Neuron (in vitro differentiated cells): ENCODE results near the gene EPHB3.
A peak's percentile ranks its signal among the peaks of the same experiment; 100 is the strongest.

ENCODE experiments used
- H2AFZ ChIP-seq: one replicate; pipeline ENCODE4 v1.6.1; 2013; ENCODE audit warnings: low read depth, mild to moderate bottlenecking, inconsistent platforms, low read length, moderate library complexity
- H3K27me3 ChIP-seq: one replicate; pipeline ENCODE4 v1.6.1; 2013; ENCODE audit warnings: low read length; ENCODE audit not compliant: insufficient read depth
- H3K36me3 ChIP-seq: one replicate; pipeline ENCODE4 v1.6.1; 2013; ENCODE audit warnings: low read length; ENCODE audit not compliant: insufficient read depth
- H3K4me1 ChIP-seq: one replicate; pipeline ENCODE4 v1.6.1; 2013; ENCODE audit warnings: low read length; ENCODE audit not compliant: insufficient read depth
- H3K4me3 ChIP-seq: 2 replicates; pipeline ENCODE4 v1.5.1; 2013; ENCODE audit warnings: mild to moderate bottlenecking, low read length, moderate library complexity
- H3K9me3 ChIP-seq: one replicate; pipeline ENCODE4 v1.6.1; 2013; ENCODE audit warnings: low read length

EPHB3 gene

GRCh38 chr3:184551614-184552256 is 9.8 kb upstream of the EPHB3 start:
- Histone ChIP-seq H3K4me1 (no peaks in the 10 kb centered on the region), H3K36me3 (no peaks in the 10 kb centered on the region), H3K27me3 (peaks cover 21% of the 10 kb centered on the region), H3K4me3 (no peak overlapping the region), H3K9me3 (no peaks in the 10 kb centered on the region), H2AFZ (no peak overlapping the region)

GRCh38 chr3:184552296-184552695 is 9.3 kb upstream of the EPHB3 start:
- Histone ChIP-seq H3K4me1 (no peaks in the 10 kb centered on the region), H3K27me3 (peaks cover 24% of the 10 kb centered on the region), H3K36me3 (no peaks in the 10 kb centered on the region), H3K9me3 (no peaks in the 10 kb centered on the region), H2AFZ (no peak overlapping the region), H3K4me3 (no peak overlapping the region)

- no peak overlapping the region for H3K4me3 ChIP-seq
- no peaks in the 10 kb centered on the region for H3K9me3 ChIP-seq
- peaks cover 29% of the 10 kb centered on the region for H3K27me3 ChIP-seq
- H2AFZ ChIP-seq, result no peak overlapping the region
- no peaks in the 10 kb centered on the region for H3K4me1 ChIP-seq
- no peaks in the 10 kb centered on the region for H3K36me3 ChIP-seq
Observed at GRCh38 chr3:184552863-184553262, 8.7 kb upstream of the EPHB3 start.

- peaks cover 29% of the 10 kb centered on the region for H3K27me3 ChIP-seq
- no peak overlapping the region for H2AFZ ChIP-seq
- no peaks in the 10 kb centered on the region for H3K4me1 ChIP-seq
- no peaks in the 10 kb centered on the region for H3K36me3 ChIP-seq
- no peaks in the 10 kb centered on the region for H3K9me3 ChIP-seq
- H3K4me3 ChIP-seq, result no peak overlapping the region
Observed at GRCh38 chr3:184553385-184553784, 8.2 kb upstream of the EPHB3 start.

GRCh38 chr3:184554461-184554860 is 7.1 kb upstream of the EPHB3 start:
- Histone ChIP-seq H3K4me1 (no peaks in the 10 kb centered on the region), H3K4me3 (no peak overlapping the region), H3K36me3 (no peaks in the 10 kb centered on the region), H3K27me3 (peaks cover 39% of the 10 kb centered on the region), H2AFZ (no peak overlapping the region), H3K9me3 (no peaks in the 10 kb centered on the region)

GRCh38 chr3:184556582-184557347 is 4.8 kb upstream of the EPHB3 start:
- peaks cover 7% of the 10 kb centered on the region for H3K4me1 ChIP-seq
- H3K36me3 ChIP-seq, result no peaks in the 10 kb centered on the region
- no peak overlapping the region for H3K4me3 ChIP-seq
- no peaks in the 10 kb centered on the region for H3K9me3 ChIP-seq
- peaks cover 44% of the 10 kb centered on the region for H3K27me3 ChIP-seq
- no peak overlapping the region for H2AFZ ChIP-seq

- H2AFZ ChIP-seq, result no peak overlapping the region
- H3K4me1 ChIP-seq, result peaks cover 7% of the 10 kb centered on the region
- H3K4me3 ChIP-seq, result no peak overlapping the region
- peaks cover 37% of the 10 kb centered on the region for H3K27me3 ChIP-seq
- H3K36me3 ChIP-seq, result no peaks in the 10 kb centered on the region
- H3K9me3 ChIP-seq, result no peaks in the 10 kb centered on the region
Observed at GRCh38 chr3:184557348-184557950, 4.1 kb upstream of the EPHB3 start.

GRCh38 chr3:184558726-184559125 is 2.9 kb upstream of the EPHB3 start:
- Histone ChIP-seq H3K4me1 (peaks cover 17% of the 10 kb centered on the region), H3K4me3 (no peak overlapping the region), H3K36me3 (no peaks in the 10 kb centered on the region), H3K27me3 (peaks cover 36% of the 10 kb centered on the region), H3K9me3 (no peaks in the 10 kb centered on the region), H2AFZ (no peak overlapping the region)

GRCh38 chr3:184559336-184559735 is 2.2 kb upstream of the EPHB3 start:
- peaks cover 23% of the 10 kb centered on the region for H3K4me1 ChIP-seq
- H3K9me3 ChIP-seq, result no peaks in the 10 kb centered on the region
- H3K27me3 ChIP-seq, result peaks cover 36% of the 10 kb centered on the region
- no peak overlapping the region for H3K4me3 ChIP-seq
- no peak overlapping the region for H2AFZ ChIP-seq
- no peaks in the 10 kb centered on the region for H3K36me3 ChIP-seq

- no peak overlapping the region for H2AFZ ChIP-seq
- H3K4me3 ChIP-seq, result no peak overlapping the region
- H3K4me1 ChIP-seq, result peaks cover 35% of the 10 kb centered on the region
- H3K9me3 ChIP-seq, result no peaks in the 10 kb centered on the region
- H3K36me3 ChIP-seq, result no peaks in the 10 kb centered on the region
- H3K27me3 ChIP-seq, result peaks cover 34% of the 10 kb centered on the region
Observed at GRCh38 chr3:184560531-184560930, 1.1 kb upstream of the EPHB3 start.

GRCh38 chr3:184561913-184562877 is 610 bp downstream of the EPHB3 start:
- H3K27me3 ChIP-seq, result peaks cover 21% of the 10 kb centered on the region
- no peaks in the 10 kb centered on the region for H3K36me3 ChIP-seq
- no peak overlapping the region for H2AFZ ChIP-seq
- H3K4me1 ChIP-seq, result peaks cover 48% of the 10 kb centered on the region
- no peaks in the 10 kb centered on the region for H3K9me3 ChIP-seq
- peak overlapping the region; percentile 58 for H3K4me3 ChIP-seq

GRCh38 chr3:184562878-184563560 is 1.4 kb downstream of the EPHB3 start:
- Histone ChIP-seq H2AFZ (no peak overlapping the region), H3K9me3 (no peaks in the 10 kb centered on the region), H3K36me3 (no peaks in the 10 kb centered on the region), H3K27me3 (peaks cover 15% of the 10 kb centered on the region), H3K4me3 (peak overlapping the region; percentile 58), H3K4me1 (peaks cover 56% of the 10 kb centered on the region)
